IPS-20b (cell line): ENCODE measurements around the gene FMN1.

ENCODE experiments used
- H3K27ac ChIP-seq: one replicate; pipeline ENCODE4 v1.5.1; 2013; ENCODE audit warnings: low read length
- H3K27me3 ChIP-seq: 2 replicates; pipeline ENCODE4 v1.6.1; 2013; ENCODE audit warnings: mild to moderate bottlenecking, low read length, inconsistent platforms; ENCODE audit not compliant: insufficient read depth
- H3K36me3 ChIP-seq: 2 replicates; pipeline ENCODE4 v1.6.1; 2013; ENCODE audit warnings: low read depth, mild to moderate bottlenecking, inconsistent platforms, low read length, moderate library complexity; ENCODE audit not compliant: insufficient read depth
- H3K4me1 ChIP-seq: 2 replicates; pipeline ENCODE4 v1.6.1; 2013; ENCODE audit warnings: mild to moderate bottlenecking, control low read depth, inconsistent platforms, low read length, moderate library complexity; ENCODE audit not compliant: insufficient read depth
- H3K4me3 ChIP-seq: 2 replicates; pipeline ENCODE4 v1.5.1; 2013; ENCODE audit warnings: mild to moderate bottlenecking, low read length, inconsistent platforms
- H3K9ac ChIP-seq: 2 replicates; pipeline ENCODE4 v1.6.1; 2013; ENCODE audit warnings: low read depth, mild to moderate bottlenecking, inconsistent platforms, low read length, moderate library complexity
- H3K9me3 ChIP-seq: 2 replicates; pipeline ENCODE4 v1.6.1; 2013; ENCODE audit warnings: mild to moderate bottlenecking, low read depth, low read length, inconsistent platforms; ENCODE audit not compliant: insufficient read depth

FMN1 gene

DNA sequence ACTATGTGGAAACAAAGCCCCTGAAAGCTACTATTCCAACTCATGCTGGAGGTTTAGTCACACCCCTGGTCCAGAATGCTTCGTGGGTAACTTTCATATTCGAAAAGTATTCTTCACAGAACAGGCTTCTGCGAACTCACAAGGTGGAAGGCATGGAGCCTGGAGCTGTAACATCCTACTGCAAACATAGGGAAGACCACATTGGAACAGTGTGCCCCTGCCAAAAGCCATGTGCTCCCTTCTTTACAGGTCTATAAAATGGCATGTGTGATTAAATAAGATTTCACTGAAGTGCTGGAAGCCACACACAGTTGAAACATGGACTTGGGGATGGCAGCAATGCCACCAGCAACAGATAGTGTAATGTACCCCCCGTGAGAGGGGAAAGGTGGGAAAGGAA, 370.8 kb downstream of the FMN1 start:
- Histone ChIP-seq H3K36me3 (no peaks in the 10 kb centered on the region), H3K9me3 (no peaks in the 10 kb centered on the region), H3K4me1 (no peaks in the 10 kb centered on the region), H3K4me3 (no peak overlapping the region), H3K9ac (no peak overlapping the region), H3K27me3 (no peaks in the 10 kb centered on the region), H3K27ac (no peak overlapping the region)

GRCh38 chr15:32822739-32823138, 371.8 kb downstream of the FMN1 start:
- no peaks in the 10 kb centered on the region for H3K4me1 ChIP-seq
- H3K27ac ChIP-seq: no peak overlapping the region
- no peak overlapping the region for H3K4me3 ChIP-seq
- H3K27me3 ChIP-seq: no peaks in the 10 kb centered on the region
- no peaks in the 10 kb centered on the region for H3K36me3 ChIP-seq
- H3K9me3 ChIP-seq: no peaks in the 10 kb centered on the region
- H3K9ac ChIP-seq: no peak overlapping the region

DNA sequence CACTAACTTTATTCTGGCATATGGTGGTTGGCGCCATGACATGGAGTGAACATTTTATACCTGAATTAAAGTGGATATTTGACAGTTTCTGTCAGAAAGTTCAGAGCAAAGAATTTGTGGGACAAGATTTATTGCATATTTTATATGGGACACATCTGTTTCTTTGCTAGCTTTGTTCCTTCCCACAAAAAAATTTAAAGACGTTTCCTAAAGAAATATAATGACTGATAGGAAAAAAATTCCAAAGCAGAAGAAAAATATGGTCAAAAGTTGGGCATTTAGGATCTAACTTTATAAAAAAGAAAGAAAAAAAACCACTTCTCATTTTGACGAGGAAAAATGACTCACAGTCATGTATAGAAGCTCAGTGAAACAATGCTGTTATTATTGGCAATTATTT, 375.1 kb downstream of the FMN1 start:
- H3K27me3 ChIP-seq: no peaks in the 10 kb centered on the region
- H3K36me3 ChIP-seq: no peaks in the 10 kb centered on the region
- no peak overlapping the region for H3K27ac ChIP-seq
- H3K4me3 ChIP-seq: no peak overlapping the region
- no peaks in the 10 kb centered on the region for H3K4me1 ChIP-seq
- no peaks in the 10 kb centered on the region for H3K9me3 ChIP-seq
- H3K9ac ChIP-seq: no peak overlapping the region

DNA sequence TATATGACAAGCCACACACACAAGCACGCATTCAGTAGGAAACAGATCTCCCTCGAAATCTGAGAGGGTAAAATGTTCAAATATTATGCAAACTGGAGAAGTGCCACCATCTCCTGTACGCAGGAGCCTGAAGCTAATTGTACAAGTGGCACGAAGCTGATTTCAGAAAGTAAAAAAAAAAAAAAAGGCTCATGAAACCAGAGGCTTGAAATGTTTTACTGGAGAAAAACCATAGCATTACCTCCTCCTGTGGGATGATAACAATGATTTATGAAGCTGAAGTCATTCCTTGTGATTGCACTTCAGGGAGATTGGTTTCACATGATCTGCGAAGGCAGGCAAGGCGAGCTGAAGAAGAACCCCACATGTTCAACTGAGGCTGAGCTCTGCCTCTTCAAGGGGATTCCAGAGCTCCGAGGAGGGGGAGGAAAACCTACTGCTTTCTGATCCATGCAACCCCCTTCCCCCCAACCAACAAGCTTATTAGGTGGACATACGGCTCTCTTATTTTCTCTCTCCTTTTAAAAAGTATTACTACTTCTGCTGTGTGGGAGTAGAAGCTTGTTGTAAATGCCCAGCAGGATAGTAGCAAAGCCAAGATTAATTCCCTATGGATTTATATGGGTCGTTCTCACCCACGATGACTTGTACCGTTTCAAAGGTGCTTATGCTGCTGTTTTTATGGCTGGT, 375.6 kb downstream of the FMN1 start:
- Histone ChIP-seq H3K9ac (no peak overlapping the region), H3K36me3 (no peaks in the 10 kb centered on the region), H3K27ac (no peak overlapping the region), H3K9me3 (no peaks in the 10 kb centered on the region), H3K27me3 (no peaks in the 10 kb centered on the region), H3K4me1 (no peaks in the 10 kb centered on the region), H3K4me3 (no peak overlapping the region)

- H3K9ac ChIP-seq: no peak overlapping the region
- no peaks in the 10 kb centered on the region for H3K9me3 ChIP-seq
- H3K4me1 ChIP-seq: no peaks in the 10 kb centered on the region
- H3K36me3 ChIP-seq: no peaks in the 10 kb centered on the region
- H3K27ac ChIP-seq: no peak overlapping the region
- H3K27me3 ChIP-seq: no peaks in the 10 kb centered on the region
- no peak overlapping the region for H3K4me3 ChIP-seq
Observed at GRCh38 chr15:32817577-32817976, 376.9 kb downstream of the FMN1 start.

GRCh38 chr15:32807331-32807730, 387.2 kb downstream of the FMN1 start:
- no peak overlapping the region for H3K27ac ChIP-seq
- no peaks in the 10 kb centered on the region; the same call in 1 of the 2 replicates for H3K9me3 ChIP-seq
- H3K4me1 ChIP-seq: no peaks in the 10 kb centered on the region
- no peak overlapping the region for H3K4me3 ChIP-seq
- H3K9ac ChIP-seq: no peak overlapping the region
- no peaks in the 10 kb centered on the region for H3K36me3 ChIP-seq
- H3K27me3 ChIP-seq: no peaks in the 10 kb centered on the region

DNA sequence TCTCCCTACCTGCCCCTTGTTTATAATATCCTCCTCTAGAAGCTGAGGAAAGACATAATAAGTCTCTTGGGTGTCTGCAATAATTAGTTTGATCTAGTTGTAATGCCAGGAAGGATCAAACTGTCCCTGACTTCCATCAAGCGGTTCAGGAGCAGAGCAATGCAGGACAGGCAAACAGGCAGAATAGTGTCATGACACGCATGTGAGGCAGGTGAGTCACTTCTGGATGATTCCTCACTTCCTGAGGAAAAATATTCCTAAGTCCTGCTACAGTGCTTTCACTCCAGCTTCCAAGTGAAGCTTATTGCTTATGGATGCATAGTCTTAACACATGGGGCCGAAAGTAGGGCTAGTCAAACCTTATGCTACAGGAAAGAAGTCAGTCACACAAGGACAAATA, 390.9 kb downstream of the FMN1 start:
- H3K27ac ChIP-seq: no peak overlapping the region
- no peaks in the 10 kb centered on the region; the same call in 1 of the 2 replicates for H3K9me3 ChIP-seq
- no peaks in the 10 kb centered on the region for H3K36me3 ChIP-seq
- H3K4me1 ChIP-seq: no peaks in the 10 kb centered on the region
- no peak overlapping the region for H3K9ac ChIP-seq
- H3K27me3 ChIP-seq: no peaks in the 10 kb centered on the region
- H3K4me3 ChIP-seq: no peak overlapping the region

DNA sequence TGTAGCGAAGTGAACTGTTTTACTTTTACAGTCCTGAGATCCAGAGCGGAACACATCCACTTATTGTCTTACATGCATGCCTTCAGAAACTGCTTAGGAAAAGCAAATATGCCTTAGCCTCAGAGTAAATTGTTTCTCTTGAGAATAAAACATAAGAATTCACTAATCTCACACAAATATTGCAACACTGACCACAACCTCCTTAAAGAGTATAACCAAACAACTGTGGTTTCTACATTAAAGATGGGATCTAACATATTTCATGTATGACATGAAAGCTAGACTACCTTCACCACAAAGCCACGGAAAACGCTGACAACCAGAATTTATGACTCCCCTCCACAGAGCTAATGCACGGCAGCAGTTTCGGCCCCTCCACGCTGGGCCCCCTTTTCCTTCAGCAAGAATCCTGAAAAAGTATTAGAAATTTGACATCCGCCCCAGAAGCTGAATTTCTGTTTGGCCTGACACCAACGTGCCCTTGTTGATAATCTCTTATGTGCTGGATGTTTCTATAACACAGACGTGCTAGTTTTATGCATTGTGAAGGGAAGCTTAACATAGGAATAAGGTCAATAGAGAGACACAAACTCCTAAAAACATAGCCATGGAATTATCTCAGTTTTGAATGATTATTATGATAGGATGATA, 392.1 kb downstream of the FMN1 start:
- H3K27me3 ChIP-seq: no peaks in the 10 kb centered on the region
- no peaks in the 10 kb centered on the region for H3K4me1 ChIP-seq
- no peaks in the 10 kb centered on the region for H3K36me3 ChIP-seq
- H3K9me3 ChIP-seq: no peaks in the 10 kb centered on the region; the same call in 1 of the 2 replicates
- no peak overlapping the region for H3K9ac ChIP-seq
- H3K4me3 ChIP-seq: no peak overlapping the region
- no peak overlapping the region for H3K27ac ChIP-seq

DNA sequence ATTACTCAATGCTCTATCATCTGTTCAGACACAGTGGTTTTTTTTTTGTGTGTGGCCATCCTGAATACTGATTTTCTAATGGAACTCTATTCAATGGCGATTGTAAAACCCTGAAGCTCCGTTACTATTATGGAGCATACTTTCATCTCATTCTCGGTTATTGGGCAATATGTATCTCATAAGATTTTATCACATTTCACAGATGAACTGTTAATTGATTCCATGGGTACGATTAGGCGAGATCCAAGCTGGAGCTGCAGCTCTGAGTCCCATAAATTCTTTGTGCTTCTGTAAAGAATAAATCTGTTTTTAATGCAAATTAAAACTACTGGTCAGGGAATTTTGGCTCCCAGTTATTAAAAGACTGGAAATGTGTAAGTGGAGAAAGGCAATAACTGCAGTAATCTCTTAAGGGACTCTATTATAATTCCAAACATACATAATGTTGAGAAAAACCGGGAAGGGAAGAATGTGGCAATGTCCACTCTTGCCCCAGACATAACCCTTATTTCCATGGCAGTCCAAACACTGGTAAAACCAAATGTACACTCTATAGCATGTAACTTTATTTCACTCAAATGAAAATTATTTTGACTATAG, 394.5 kb downstream of the FMN1 start:
- no peaks in the 10 kb centered on the region for H3K36me3 ChIP-seq
- H3K9ac ChIP-seq: no peak overlapping the region
- no peak overlapping the region for H3K4me3 ChIP-seq
- H3K27me3 ChIP-seq: no peaks in the 10 kb centered on the region
- H3K9me3 ChIP-seq: no peaks in the 10 kb centered on the region; the same call in 1 of the 2 replicates
- H3K27ac ChIP-seq: no peak overlapping the region
- H3K4me1 ChIP-seq: no peaks in the 10 kb centered on the region

DNA sequence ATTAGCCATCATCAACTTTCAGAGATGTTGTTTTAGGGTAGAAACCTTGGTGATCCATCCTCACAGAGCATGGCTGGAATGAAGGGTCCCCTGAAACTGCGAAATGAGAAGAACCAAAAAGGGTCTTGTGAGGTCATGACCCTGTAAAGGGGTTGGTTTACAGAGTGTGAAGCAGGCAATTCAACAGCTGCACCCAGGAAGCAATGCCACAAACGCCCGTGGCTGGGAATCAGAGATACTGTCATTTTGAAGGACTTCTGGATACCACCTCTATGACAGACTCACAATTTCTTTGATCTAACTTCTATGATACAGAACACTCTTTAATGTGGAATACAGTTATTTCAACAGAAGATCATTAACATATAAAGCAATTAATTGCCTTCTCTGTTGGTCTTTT, 397.7 kb downstream of the FMN1 start:
- no peaks in the 10 kb centered on the region for H3K27me3 ChIP-seq

GRCh38 chr15:32794973-32795372, 399.5 kb downstream of the FMN1 start:
- H3K4me1 ChIP-seq: peaks cover 2% of the 10 kb centered on the region; the same call in 1 of the 2 replicates

More for the DNA sequence above, 397.7 kb downstream of the FMN1 start:
- H3K4me1 ChIP-seq: no peaks in the 10 kb centered on the region
- H3K4me3 ChIP-seq: no peak overlapping the region
- H3K9ac ChIP-seq: no peak overlapping the region
- H3K36me3 ChIP-seq: no peaks in the 10 kb centered on the region
- no peaks in the 10 kb centered on the region for H3K9me3 ChIP-seq
- no peak overlapping the region for H3K27ac ChIP-seq

GRCh38 chr15:32792436-32792835, 402.1 kb downstream of the FMN1 start:
- Histone ChIP-seq H3K27me3 (no peaks in the 10 kb centered on the region), H3K9ac (no peak overlapping the region), H3K9me3 (no peaks in the 10 kb centered on the region)

More at GRCh38 chr15:32794973-32795372, 399.5 kb downstream of the FMN1 start:
- H3K36me3 ChIP-seq: no peaks in the 10 kb centered on the region
- H3K4me3 ChIP-seq: no peak overlapping the region
- H3K9ac ChIP-seq: no peak overlapping the region
- no peaks in the 10 kb centered on the region for H3K27me3 ChIP-seq
- no peak overlapping the region for H3K27ac ChIP-seq
- H3K9me3 ChIP-seq: no peaks in the 10 kb centered on the region

More at GRCh38 chr15:32792436-32792835, 402.1 kb downstream of the FMN1 start:
- Histone ChIP-seq H3K27ac (no peak overlapping the region), H3K4me3 (no peak overlapping the region), H3K4me1 (peaks cover 2% of the 10 kb centered on the region; the same call in 1 of the 2 replicates), H3K36me3 (no peaks in the 10 kb centered on the region)
